PC-9 (cell line): ENCODE results near the gene ACAP2. TPM values are rescaled to one million over a fixed set of nuclear protein-coding genes. Genes with fewer than 3 reads are reported as not detected.
"Not testable (repeated sequence)": the region's sequence is repeated elsewhere in the genome, so short reads cannot be mapped to it uniquely, and the experiment has no call there.

Source experiments
- BruUV-seq: library from RNA; stranded (reverse); fragments of 400-500 nt; replicated peaks from 2 replicates; lab custom pipeline; 2021; lab: Mats Ljungman, UMichigan
- CTCF ChIA-PET: fragments of 300-600 bp; sonication (Branson Sonifier 250); formaldehyde crosslinking; loops from one replicate; lab custom pipeline; 2022; ENCODE audit warnings: antibody characterized with exemption; lab: Charles Lee
- POLR2A ChIA-PET: fragments of 300-600 bp; sonication (Branson Sonifier 250); formaldehyde crosslinking; loops from one replicate; lab custom pipeline; 2022; ENCODE audit warnings: antibody characterized with exemption; ENCODE audit not compliant: unreplicated experiment; lab: Charles Lee
- DNase-seq, 2 experiments: peaks; one replicate each; pipeline versions ENCODE4 v3.0.0 to v3.0.0-alpha.2; 2015 to 2022; ENCODE audit warnings: mixed read lengths in 1 of 2
- H2AFZ ChIP-seq: fragments of 200-600 bp; sonication (generic); 2 replicates; pipeline ENCODE4 v1.8.1; 2017; ENCODE audit warnings: antibody characterized with exemption
- H3F3A ChIP-seq: fragments of 200-600 bp; sonication (generic); 2 replicates; pipeline ENCODE4 v1.8.1; 2017; ENCODE audit warnings: antibody characterized with exemption, mild to moderate bottlenecking, low read depth; ENCODE audit not compliant: insufficient read depth
- H3K27ac ChIP-seq: fragments of 200-600 bp; sonication (generic); 2 replicates; pipeline ENCODE4 v1.6.1; 2016; ENCODE audit warnings: mixed run types
- H3K27me3 ChIP-seq: fragments of 200-600 bp; sonication (generic); 2 replicates; pipeline ENCODE4 v1.6.1; 2016; ENCODE audit warnings: low read depth, mixed run types; ENCODE audit not compliant: insufficient read depth
- H3K36me3 ChIP-seq: fragments of 200-600 bp; sonication (generic); 2 replicates; pipeline ENCODE4 v1.6.1; 2016; ENCODE audit warnings: low read depth, mixed run types
- H3K4me1 ChIP-seq: fragments of 200-600 bp; sonication (generic); replicated peaks from 2 replicates; pipeline ENCODE4 v1.6.1; 2016; ENCODE audit warnings: mixed run types; ENCODE audit not compliant: insufficient read depth
- H3K4me2 ChIP-seq: fragments of 200-600 bp; sonication (generic); 2 replicates; pipeline ENCODE4 v1.6.1; 2017; ENCODE audit warnings: mixed run types
- H3K4me3 ChIP-seq: fragments of 200-600 bp; sonication (generic); 2 replicates; pipeline ENCODE4 v1.6.1; 2016; ENCODE audit warnings: mixed run types
- H3K79me2 ChIP-seq: fragments of 200-600 bp; sonication (generic); 2 replicates; pipeline ENCODE4 v1.6.1; 2017; ENCODE audit warnings: low read depth, mixed run types
- H3K9me2 ChIP-seq: fragments of 200-600 bp; sonication (generic); 2 replicates; pipeline ENCODE4 v1.8.1; 2017; ENCODE audit warnings: mild to moderate bottlenecking; ENCODE audit not compliant: insufficient read depth
- H3K9me3 ChIP-seq: fragments of 200-600 bp; sonication (generic); 2 replicates; pipeline ENCODE4 v1.8.1; 2016; ENCODE audit warnings: low read depth; ENCODE audit not compliant: insufficient read depth
- H4K20me1 ChIP-seq: fragments of 200-600 bp; sonication (generic); 2 replicates; pipeline ENCODE4 v1.8.1; 2017; ENCODE audit not compliant: insufficient read depth
- EZH2 ChIP-seq: fragments of 200-600 bp; sonication (generic); IDR thresholded peaks from 2 replicates; pipeline ENCODE4 v1.8.0; 2017; ENCODE audit warnings: antibody characterized with exemption, low read depth
- intact Hi-C: fragments of 100-400 bp; cut with micrococcal nuclease; formaldehyde crosslinking; loops from one replicate; pipeline ENCODE4 v1.10.0; 2022; ENCODE audit not compliant: unreplicated experiment
- total RNA-seq: library from RNA; stranded (reverse); gene quantifications from 2 replicates; pipeline ENCODE4 v1.2.3, GENCODE V29; 2021
- TF ChIP-seq, protein P1 (sequence below): fragments of 200-600 bp; sonication (generic); conservative IDR thresholded peaks from 2 replicates; pipeline ENCODE4 v1.6.1; 2017; ENCODE audit warnings: mixed run types, antibody characterized with exemption, mild to moderate bottlenecking, moderate library complexity

ACAP2 gene
- total RNA-seq, 1 experiment from 2014 or later = 67.9 TPM

DNA sequence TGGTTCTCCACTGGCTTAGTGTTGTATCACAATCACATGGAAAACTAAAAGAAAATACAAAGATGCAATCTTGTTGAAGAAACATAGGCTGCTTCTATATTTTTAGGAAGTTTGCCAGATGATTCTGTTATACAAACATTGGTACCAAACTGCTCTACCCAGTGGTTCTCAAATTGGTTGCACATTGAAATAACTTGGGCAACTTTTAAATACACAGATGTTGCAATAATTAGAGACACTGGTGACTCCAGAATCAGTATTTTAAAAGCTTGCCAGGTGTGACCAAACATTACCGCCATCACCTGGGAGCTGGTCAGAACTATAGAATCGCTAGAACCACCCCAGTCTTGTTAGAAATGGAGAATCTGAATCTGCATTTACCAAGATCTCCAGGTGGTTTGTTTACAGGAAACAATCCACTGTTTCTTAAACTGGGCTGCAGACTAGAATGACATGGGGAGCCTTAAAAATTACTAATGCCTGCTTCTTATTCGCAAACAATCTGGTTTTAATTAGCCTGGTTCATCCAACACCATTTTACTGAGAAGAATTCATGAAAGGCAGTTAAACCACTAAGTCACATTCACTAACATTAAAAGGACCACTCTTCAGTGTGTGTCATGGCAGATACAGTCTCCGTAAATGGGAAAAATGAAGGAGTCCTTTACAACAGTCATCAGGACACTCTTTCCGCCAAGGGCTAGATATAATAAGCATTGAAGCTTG is 76.5 kb downstream of the ACAP2 start:
- Histone ChIP-seq H3K9me3 (no peaks in the 10 kb centered on the region), H3K27ac (no peak overlapping the region), H3K27me3 (no peaks in the 10 kb centered on the region), H3K9me2 (0 out of 2 replicates have a peak, but pooled peaks cover 2% of the 10 kb centered on the region), H3K4me2 (no peak overlapping the region), H2AFZ (no peak overlapping the region), H3K4me3 (no peak overlapping the region), H3K79me2 (0 out of 2 replicates have a peak, but pooled peaks cover 3% of the 10 kb centered on the region), H3F3A (peaks cover 4% of the 10 kb centered on the region; the same call in 1 of the 2 replicates), H4K20me1 (no peaks in the 10 kb centered on the region; the same call in 1 of the 2 replicates), H3K4me1 (no peaks in the 10 kb centered on the region), H3K36me3 (peaks cover 7% of the 10 kb centered on the region; the same call in 1 of the 2 replicates)
- TF ChIP-seq, protein P1, sequence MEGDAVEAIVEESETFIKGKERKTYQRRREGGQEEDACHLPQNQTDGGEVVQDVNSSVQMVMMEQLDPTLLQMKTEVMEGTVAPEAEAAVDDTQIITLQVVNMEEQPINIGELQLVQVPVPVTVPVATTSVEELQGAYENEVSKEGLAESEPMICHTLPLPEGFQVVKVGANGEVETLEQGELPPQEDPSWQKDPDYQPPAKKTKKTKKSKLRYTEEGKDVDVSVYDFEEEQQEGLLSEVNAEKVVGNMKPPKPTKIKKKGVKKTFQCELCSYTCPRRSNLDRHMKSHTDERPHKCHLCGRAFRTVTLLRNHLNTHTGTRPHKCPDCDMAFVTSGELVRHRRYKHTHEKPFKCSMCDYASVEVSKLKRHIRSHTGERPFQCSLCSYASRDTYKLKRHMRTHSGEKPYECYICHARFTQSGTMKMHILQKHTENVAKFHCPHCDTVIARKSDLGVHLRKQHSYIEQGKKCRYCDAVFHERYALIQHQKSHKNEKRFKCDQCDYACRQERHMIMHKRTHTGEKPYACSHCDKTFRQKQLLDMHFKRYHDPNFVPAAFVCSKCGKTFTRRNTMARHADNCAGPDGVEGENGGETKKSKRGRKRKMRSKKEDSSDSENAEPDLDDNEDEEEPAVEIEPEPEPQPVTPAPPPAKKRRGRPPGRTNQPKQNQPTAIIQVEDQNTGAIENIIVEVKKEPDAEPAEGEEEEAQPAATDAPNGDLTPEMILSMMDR = no peak
- no peak for TF ChIP-seq EZH2
- no peak for DNase-seq
- no TSS peak for BruUV-seq
- POLR2A ChIA-PET = interaction anchor here (0.5 kb wide), 1 partner anchor 27 kb away, joined by 3 read pairs; no protein-coding TSS in a partner anchor
- CTCF ChIA-PET = no interaction called here
- intact Hi-C loops = no loop called here

DNA sequence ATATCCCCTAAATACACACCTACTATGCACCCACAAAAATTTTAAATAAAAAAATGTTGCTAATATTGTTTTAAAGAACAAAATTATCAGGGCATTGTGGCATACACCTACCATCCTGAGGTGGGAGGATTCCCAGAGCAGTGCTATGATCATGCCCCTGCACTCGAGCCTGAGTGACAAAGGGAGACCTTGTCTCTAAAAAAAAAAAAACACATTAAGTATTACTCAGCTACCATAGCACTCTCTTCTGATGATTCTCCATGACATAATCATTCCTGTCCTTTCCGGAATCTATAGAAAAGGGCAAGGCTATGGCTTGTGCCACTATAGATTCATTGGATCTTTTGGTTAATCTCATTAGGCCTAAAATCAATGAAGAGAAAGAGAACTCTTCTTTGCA is 77.4 kb downstream of the ACAP2 start:
- CTCF ChIA-PET = interaction anchor here (0.6 kb wide), 1 partner anchor 10 kb away, joined by 5 read pairs; no protein-coding TSS in a partner anchor
- no peak for TF ChIP-seq EZH2
- TF ChIP-seq, protein P1 = no peak
- Histone ChIP-seq H3K79me2 (0 out of 2 replicates have a peak, but pooled peaks cover 9% of the 10 kb centered on the region), H3K36me3 (peaks cover 7% of the 10 kb centered on the region; the same call in 1 of the 2 replicates), H3K27ac (no peak overlapping the region), H2AFZ (no peak overlapping the region), H3K9me2 (0 out of 2 replicates have a peak, but pooled peaks cover 4% of the 10 kb centered on the region), H3K4me3 (no peak overlapping the region), H3K4me1 (no peaks in the 10 kb centered on the region), H4K20me1 (no peaks in the 10 kb centered on the region; the same call in 1 of the 2 replicates), H3K4me2 (no peak overlapping the region), H3K9me3 (no peaks in the 10 kb centered on the region), H3F3A (peaks cover 6% of the 10 kb centered on the region; the same call in 1 of the 2 replicates), H3K27me3 (no peaks in the 10 kb centered on the region)
- intact Hi-C loops = no loop called here
- BruUV-seq = no TSS peak
- POLR2A ChIA-PET = no interaction called here
- no peak for DNase-seq

DNA sequence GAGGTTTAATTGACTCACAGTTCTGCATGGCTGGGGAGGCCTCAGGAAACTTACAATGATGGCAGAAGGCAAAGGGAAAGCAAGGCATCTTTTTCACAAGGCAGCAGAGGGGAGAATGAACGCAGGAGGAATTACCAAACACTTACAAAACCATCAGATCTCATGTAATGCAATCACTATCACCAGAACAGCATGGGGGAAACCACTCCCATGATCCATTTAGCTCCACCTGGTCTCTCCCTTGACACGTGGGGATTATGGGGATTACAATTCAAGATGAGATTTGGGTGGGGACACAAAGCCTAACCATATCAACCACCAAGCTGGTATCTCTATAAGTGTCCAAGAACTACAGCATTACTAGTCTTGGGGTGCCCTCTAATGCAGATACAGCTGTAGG is 85.0 kb downstream of the ACAP2 start:
- H2AFZ ChIP-seq, H3K27ac ChIP-seq, H3K9me2 ChIP-seq, BruUV-seq, DNase-seq, CTCF ChIA-PET, H4K20me1 ChIP-seq, H3K27me3 ChIP-seq, H3K9me3 ChIP-seq, H3K4me2 ChIP-seq, H3K4me3 ChIP-seq, H3K36me3 ChIP-seq, intact Hi-C loops, H3K4me1 ChIP-seq: not testable (repeated sequence)
- POLR2A ChIA-PET = interaction anchor here (0.5 to 0.6 kb wide), 3 partner anchors 10 to 189 kb away, joined by 3 to 9 read pairs (median 3); no protein-coding TSS in a partner anchor
- peaks cover 17% of the 10 kb centered on the region; the same call in 1 of the 2 replicates for H3F3A ChIP-seq
- 0 out of 2 replicates have a peak, but pooled peaks cover 21% of the 10 kb centered on the region for H3K79me2 ChIP-seq
